Measurements from ENCODE around the gene AATK. TPM values are rescaled to one million over a fixed set of nuclear protein-coding genes. Genes with fewer than 3 reads are reported as not detected.

AATK gene
- total and polyA plus RNA-seq, 2 of the 13 experiments (the other 11 are each of a cell fraction or from before 2014, with no cell fraction given) = 2.9 to 8.4 TPM

GRCh38 chr17:81165246-81166032, 582 bp downstream of the AATK start, which contains the start of gene PVALEF (continued):
- TF ChIP-seq ZBTB33 (CRISPR knock-in tag; IDR thresholded peaks at IDR 0.05) = peak; percentile 32; the same call in 1 of the 2 replicates
- TF ChIP-seq FOXM1 (CRISPR knock-in tag; IDR thresholded peaks at IDR 0.05) = no peak
- TF ChIP-seq ZEB1 (IDR thresholded peaks at IDR 0.05; ENCODE audit: insufficient replicate concordance, low read depth) = peak; percentile 70
- TF ChIP-seq FOXO1 (CRISPR knock-in tag; IDR thresholded peaks at IDR 0.05) = peak; percentile 60; the same call in 1 of the 2 replicates
- no peak for TF ChIP-seq RFX3 (CRISPR knock-in tag; IDR thresholded peaks at IDR 0.05)
- peak; percentile 77 for TF ChIP-seq ARID4A (CRISPR knock-in tag; IDR thresholded peaks at IDR 0.05; ENCODE audit: borderline replicate concordance)
- TF ChIP-seq ISX (CRISPR knock-in tag; conservative IDR thresholded peaks at IDR 0.05) = peak; percentile 24; the same call in 1 of the 2 replicates
- peak; percentile 54 for TF ChIP-seq GATAD1 (CRISPR knock-in tag; IDR thresholded peaks at IDR 0.05)
- no peak for TF ChIP-seq GTF2F1 (IDR thresholded peaks at IDR 0.05; ENCODE audit: low read length)
- TF ChIP-seq ZNF33A (CRISPR knock-in tag; IDR thresholded peaks at IDR 0.05; ENCODE audit: borderline replicate concordance) = no peak
- peak; percentile 73 for TF ChIP-seq ZNF746 (CRISPR knock-in tag; IDR thresholded peaks at IDR 0.05)
- no peak for TF ChIP-seq HOXA7 (CRISPR knock-in tag; IDR thresholded peaks at IDR 0.05)
- peak; percentile 84; the same call in 1 of the 2 replicates for TF ChIP-seq TFDP1 (CRISPR knock-in tag; IDR thresholded peaks at IDR 0.05; ENCODE audit: borderline replicate concordance)
- TF ChIP-seq ATRX (CRISPR knock-in tag; IDR thresholded peaks at IDR 0.05; ENCODE audit: borderline replicate concordance) = no peak
- TF ChIP-seq ZNF850 (CRISPR knock-in tag; conservative IDR thresholded peaks at IDR 0.05) = no peak
- peak; percentile 24; the same call in 1 of the 2 replicates for TF ChIP-seq FOXP4 (CRISPR knock-in tag; IDR thresholded peaks at IDR 0.05)
- TF ChIP-seq TERF1 (CRISPR knock-in tag; IDR thresholded peaks at IDR 0.05) = no peak
- no peak for TF ChIP-seq CBX2 (IDR thresholded peaks at IDR 0.05; ENCODE audit: low read depth, low read length)
- TF ChIP-seq CBX2 (CRISPR knock-in tag; IDR thresholded peaks at IDR 0.05; ENCODE audit: low read depth) = no peak

All from HepG2 (cell line).